HCT116 (cell line): ENCODE results near the gene PIMREG. TPM values are rescaled to one million over a fixed set of nuclear protein-coding genes. Genes with fewer than 3 reads are reported as not detected.

ENCODE experiments used
- ATAC-seq: fragments of 200-7000 bp; cut with Tn5 transposase; 2 replicates; pipeline ENCODE4 v1.9.1; 2020; ENCODE audit warnings: mild to moderate bottlenecking, moderate library complexity
- BruUV-seq: library from RNA; stranded (reverse); fragments of 400-500 nt; replicated peaks from 2 replicates; lab custom pipeline; 2021; lab: Mats Ljungman, UMichigan
- CTCF ChIA-PET: fragments of 300-600 bp; sonication (Branson Sonifier 250); formaldehyde crosslinking; loops from one replicate; lab custom pipeline; 2021; ENCODE audit warnings: antibody characterized with exemption; lab: Charles Lee
- POLR2A ChIA-PET: fragments of 300-600, 350-600 bp; sonication (Branson Sonifier 250); formaldehyde crosslinking; loops from one replicate; lab custom pipeline; 2021; ENCODE audit warnings: antibody characterized with exemption; lab: Charles Lee
- RAD21 ChIA-PET, 2 experiments: fragments of 300-600 bp; sonication (Branson Sonifier 250); formaldehyde crosslinking; loops; one replicate each; lab custom pipeline; 2023; ENCODE audit warnings: low total read pairs in 2 of 2; ENCODE audit not compliant: uncharacterized antibody in 2 of 2, unreplicated experiment in 2 of 2, low non-redundant PET in 1 of 2; lab: Charles Lee
- DNase-seq: peaks from one replicate; pipeline ENCODE4 v3.0.0-alpha.2; 2010; ENCODE audit warnings: low read depth, low spot score
- H2AFZ ChIP-seq: fragments of 200-600 bp; shearing (Covaris generic), sonication (generic); 2 replicates; pipeline ENCODE4 v1.6.1; 2017; ENCODE audit warnings: low read depth, mixed run types, mixed read lengths, antibody characterized with exemption, low read length; ENCODE audit not compliant: poor library complexity, severe bottlenecking
- H3K27ac ChIP-seq: 2 replicates; pipeline ENCODE4 v1.5.1; 2012; ENCODE audit warnings: low read depth, low read length
- H3K27me3 ChIP-seq: fragments of 200-600 bp; sonication (generic); 2 replicates; pipeline ENCODE4 v1.6.1; 2016; ENCODE audit warnings: mixed run types, low read length, mixed read lengths; ENCODE audit not compliant: insufficient read depth
- H3K36me3 ChIP-seq, 2 experiments: fragments of 200-500 bp in 1 of 2; fragments of 200-600 bp in 1 of 2; sonication (Bioruptor generic) in 1 of 2; sonication (generic) in 1 of 2; 2 replicates each; pipeline versions ENCODE4 v1.5.1 to v1.6.1; 2014 to 2016; ENCODE audit warnings: low read length in 2 of 2, inconsistent platforms in 1 of 2, mixed read lengths in 1 of 2, mixed run types in 1 of 2; ENCODE audit not compliant: insufficient read depth in 2 of 2, control insufficient read depth in 1 of 2
- H3K4me1 ChIP-seq, 2 experiments: fragments of 200-600 bp in 1 of 2; sonication (generic) in 1 of 2; 2 replicates each; pipeline versions ENCODE4 v1.5.1 to v1.6.1; 2012 to 2017; ENCODE audit warnings: low read length in 2 of 2, inconsistent platforms in 1 of 2, mild to moderate bottlenecking in 1 of 2, mixed read lengths in 1 of 2, mixed run types in 1 of 2, moderate library complexity in 1 of 2; ENCODE audit not compliant: insufficient read depth in 2 of 2, control insufficient read depth in 1 of 2
- H3K4me2 ChIP-seq: fragments of 200-600 bp; sonication (generic); 2 replicates; pipeline ENCODE4 v1.6.1; 2017; ENCODE audit warnings: mixed run types, low read length, mixed read lengths
- H3K4me3 ChIP-seq, 2 experiments: fragments of 200-600 bp in 1 of 2; sonication (generic) in 1 of 2; replicated peaks in 1 of 2; 2 replicates each; pipeline ENCODE4 v1.5.1; 2011 to 2016; ENCODE audit warnings: low read length in 2 of 2, control low read depth in 1 of 2, low read depth in 1 of 2, mild to moderate bottlenecking in 1 of 2, mixed read lengths in 1 of 2, mixed run types in 1 of 2
- H3K79me2 ChIP-seq: fragments of 200-600 bp; sonication (generic); 2 replicates; pipeline ENCODE4 v1.6.1; 2017; ENCODE audit warnings: mild to moderate bottlenecking, mixed run types, low read length, moderate library complexity, mixed read lengths; ENCODE audit not compliant: insufficient read depth
- H3K9ac ChIP-seq: fragments of 200-600 bp; sonication (generic); 2 replicates; pipeline ENCODE4 v1.6.1; 2016; ENCODE audit warnings: low read length, mixed read lengths
- H3K9me2 ChIP-seq: fragments of 200-600 bp; sonication (generic), shearing (Covaris generic); 2 replicates; pipeline ENCODE4 v1.6.1; 2017; ENCODE audit warnings: mixed run types, mild to moderate bottlenecking, moderate library complexity; ENCODE audit not compliant: insufficient read depth
- H3K9me3 ChIP-seq, 2 experiments: fragments of 200-500 bp in 1 of 2; fragments of 200-600 bp in 1 of 2; sonication (Bioruptor generic) in 1 of 2; sonication (generic) in 1 of 2; 2 replicates each; pipeline ENCODE4 v1.6.1; 2014 to 2017; ENCODE audit warnings: low read length in 2 of 2, mixed read lengths in 2 of 2, inconsistent platforms in 1 of 2, low read depth in 1 of 2, mild to moderate bottlenecking in 1 of 2, mixed run types in 1 of 2, moderate library complexity in 1 of 2; ENCODE audit not compliant: control insufficient read depth in 1 of 2, insufficient read depth in 1 of 2
- H4K20me1 ChIP-seq: fragments of 200-600 bp; sonication (generic), shearing (Covaris generic); 2 replicates; pipeline ENCODE4 v1.6.1; 2017; ENCODE audit warnings: mixed run types, mild to moderate bottlenecking, moderate library complexity; ENCODE audit not compliant: insufficient read depth
- ATF3 ChIP-seq: IDR thresholded peaks from 2 replicates; pipeline ENCODE4 v1.6.1; 2012
- CBX3 ChIP-seq: IDR thresholded peaks from 2 replicates; pipeline ENCODE4 v1.6.1; 2012; ENCODE audit warnings: low read depth
- CEBPB ChIP-seq: IDR thresholded peaks from 2 replicates; pipeline ENCODE4 v1.6.1; 2012; ENCODE audit warnings: low read depth
- CTCF ChIP-seq, 3 experiments: fragments of 200-600 bp in 1 of 3; sonication (generic) in 1 of 3; IDR thresholded peaks in 2 of 3; conservative IDR thresholded peaks in 1 of 3; 2 replicates each; pipeline ENCODE4 v1.5.1; 2012 to 2017; ENCODE audit warnings: low read depth in 2 of 3, low read length in 2 of 3, antibody characterized with exemption in 1 of 3, borderline replicate concordance in 1 of 3, control low read depth in 1 of 3, mild to moderate bottlenecking in 1 of 3, mixed read lengths in 1 of 3, mixed run types in 1 of 3, moderate library complexity in 1 of 3; ENCODE audit not compliant: insufficient read depth in 1 of 3
- EGR1 ChIP-seq: IDR thresholded peaks from 2 replicates; pipeline ENCODE4 v1.6.1; 2012; ENCODE audit warnings: low read depth
- ELF1 ChIP-seq: IDR thresholded peaks from 2 replicates; pipeline ENCODE4 v1.6.1; 2012; ENCODE audit warnings: low read depth, borderline replicate concordance
- EZH2 ChIP-seq: fragments of 200-600 bp; sonication (generic); IDR thresholded peaks from 2 replicates; pipeline ENCODE4 v1.6.1; 2017; ENCODE audit warnings: antibody characterized with exemption, mixed run types
- EZH2phosphoT487 ChIP-seq: fragments of 200-600 bp; IDR thresholded peaks from 2 replicates; pipeline ENCODE4 v1.6.1; 2018; ENCODE audit warnings: antibody characterized with exemption, borderline replicate concordance
- FOSL1 ChIP-seq: IDR thresholded peaks from 2 replicates; pipeline ENCODE4 v1.6.1; 2012; ENCODE audit warnings: low read depth
- MAX ChIP-seq: IDR thresholded peaks from 2 replicates; pipeline ENCODE4 v1.6.1; 2012
- POLR2A ChIP-seq: IDR thresholded peaks from 2 replicates; pipeline ENCODE4 v1.7.0; 2011; ENCODE audit warnings: borderline replicate concordance; ENCODE audit not compliant: insufficient read depth, insufficient read length; ENCODE audit errors: extremely low read depth
- POLR2AphosphoS5 ChIP-seq: IDR thresholded peaks from 2 replicates; pipeline ENCODE4 v1.6.1; 2011; ENCODE audit warnings: mild to moderate bottlenecking, low read depth, low read length, moderate library complexity
- RAD21 ChIP-seq: IDR thresholded peaks from 2 replicates; pipeline ENCODE4 v1.6.1; 2012; ENCODE audit warnings: low read depth, mild to moderate bottlenecking
- TCF7L2 ChIP-seq: IDR thresholded peaks from 2 replicates; pipeline ENCODE4 v1.7.0; 2011; ENCODE audit warnings: borderline replicate concordance, inconsistent platforms; ENCODE audit not compliant: insufficient read depth, insufficient read length; ENCODE audit errors: extremely low read depth
- YY1 ChIP-seq: IDR thresholded peaks from 2 replicates; pipeline ENCODE4 v1.6.1; 2011; ENCODE audit warnings: low read length, low read depth, moderate library complexity, mild to moderate bottlenecking; ENCODE audit not compliant: insufficient replicate concordance; ENCODE audit errors: extremely low read depth
- ZFX ChIP-seq: fragments of 450-650 bp; IDR thresholded peaks from 2 replicates; pipeline ENCODE4 v1.6.1; 2017
- intact Hi-C: fragments of 100-400 bp; cut with micrococcal nuclease; formaldehyde crosslinking; loops from 2 replicates; pipeline ENCODE4 v1.10.0; 2022
- total RNA-seq: library from RNA; stranded (reverse); gene quantifications from one replicate; pipeline ENCODE4 v1.2.1, GENCODE V29; 2021; ENCODE audit not compliant: unreplicated experiment

The PIMREG gene
- total RNA-seq, 1 experiment from 2014 or later: 57.0 TPM

GRCh38 chr17:6421700-6422604, 22.3 kb upstream of the PIMREG start:
- intact Hi-C loops: loop anchor here (1.0 to 5.0 kb wide), 3 partner anchors 830 to 1175 kb away; no protein-coding TSS in a partner anchor
- no peak overlapping the region for H3K4me2 ChIP-seq
- no peak for TF ChIP-seq MAX
- TF ChIP-seq CEBPB: no peak
- no peak for TF ChIP-seq FOSL1
- TF ChIP-seq ZFX: no peak
- no peak for TF ChIP-seq EZH2
- peak; percentile 77 to 88 (median 80) for TF ChIP-seq CTCF (IDR thresholded peaks at IDR 0.05 in 2 of 3, conservative IDR thresholded peaks at IDR 0.05 in 1 of 3; ENCODE audit: borderline replicate concordance in 1 of 3, insufficient read depth in 1 of 3, low read depth in 2 of 3, low read length in 2 of 3)
- TF ChIP-seq CBX3: no peak
- TF ChIP-seq EGR1: no peak
- TF ChIP-seq ELF1: no peak
- no peak for TF ChIP-seq POLR2A
- TF ChIP-seq POLR2AphosphoS5: no peak
- no peak for TF ChIP-seq ATF3
- no peak for TF ChIP-seq TCF7L2
- peak; percentile 25 for TF ChIP-seq YY1
- no peak for TF ChIP-seq EZH2phosphoT487
- TF ChIP-seq RAD21: peak; percentile 95
- no TSS peak for BruUV-seq
- H4K20me1 ChIP-seq: no peaks in the 10 kb centered on the region
- no peak overlapping the region for H3K9ac ChIP-seq
- H3K9me2 ChIP-seq: no peaks in the 10 kb centered on the region
- no peak overlapping the region for H3K4me3 ChIP-seq
- no peaks in the 10 kb centered on the region for H3K79me2 ChIP-seq
- DNase-seq (peak; percentile 69), ATAC-seq (peak; percentile 90)
- no peaks in the 10 kb centered on the region for H3K36me3 ChIP-seq
- peaks cover 5% of the 10 kb centered on the region; the same call in 1 of the 2 replicates for H3K27me3 ChIP-seq
- ChIA-PET POLR2A (interaction anchor here (1.5 kb wide), 1 partner anchor 136 kb away, joined by 3 read pairs; no protein-coding TSS in a partner anchor), RAD21 (no interaction called here), CTCF (interaction anchor here (1.3 to 1.8 kb wide), 3 partner anchors 9 to 829 kb away, joined by 5 to 8 read pairs (median 6); no protein-coding TSS in a partner anchor)
- no peaks in the 10 kb centered on the region for H3K9me3 ChIP-seq
- no peak overlapping the region for H2AFZ ChIP-seq
- H3K4me1 ChIP-seq: peaks cover 0 to 4% of the 10 kb centered on the region in 2 experiments; a peak in 2 of 4 replicates
- H3K27ac ChIP-seq: no peak overlapping the region
